NT2/D1 (cell line): Measurements from ENCODE around the gene ATP8B3.

Experiments
- SUZ12 ChIP-seq: IDR thresholded peaks from 2 replicates; pipeline ENCODE4 v1.6.1; 2011; ENCODE audit not compliant: insufficient read length, insufficient read depth; ENCODE audit errors: extremely low read depth
- YY1 ChIP-seq: IDR thresholded peaks from 2 replicates; pipeline ENCODE4 v1.6.1; 2011; ENCODE audit not compliant: insufficient read length, insufficient read depth
- ZNF274 ChIP-seq: IDR thresholded peaks from 2 replicates; pipeline ENCODE4 v1.6.1; 2011; ENCODE audit warnings: mild to moderate bottlenecking, low read depth, low read length

DNA sequence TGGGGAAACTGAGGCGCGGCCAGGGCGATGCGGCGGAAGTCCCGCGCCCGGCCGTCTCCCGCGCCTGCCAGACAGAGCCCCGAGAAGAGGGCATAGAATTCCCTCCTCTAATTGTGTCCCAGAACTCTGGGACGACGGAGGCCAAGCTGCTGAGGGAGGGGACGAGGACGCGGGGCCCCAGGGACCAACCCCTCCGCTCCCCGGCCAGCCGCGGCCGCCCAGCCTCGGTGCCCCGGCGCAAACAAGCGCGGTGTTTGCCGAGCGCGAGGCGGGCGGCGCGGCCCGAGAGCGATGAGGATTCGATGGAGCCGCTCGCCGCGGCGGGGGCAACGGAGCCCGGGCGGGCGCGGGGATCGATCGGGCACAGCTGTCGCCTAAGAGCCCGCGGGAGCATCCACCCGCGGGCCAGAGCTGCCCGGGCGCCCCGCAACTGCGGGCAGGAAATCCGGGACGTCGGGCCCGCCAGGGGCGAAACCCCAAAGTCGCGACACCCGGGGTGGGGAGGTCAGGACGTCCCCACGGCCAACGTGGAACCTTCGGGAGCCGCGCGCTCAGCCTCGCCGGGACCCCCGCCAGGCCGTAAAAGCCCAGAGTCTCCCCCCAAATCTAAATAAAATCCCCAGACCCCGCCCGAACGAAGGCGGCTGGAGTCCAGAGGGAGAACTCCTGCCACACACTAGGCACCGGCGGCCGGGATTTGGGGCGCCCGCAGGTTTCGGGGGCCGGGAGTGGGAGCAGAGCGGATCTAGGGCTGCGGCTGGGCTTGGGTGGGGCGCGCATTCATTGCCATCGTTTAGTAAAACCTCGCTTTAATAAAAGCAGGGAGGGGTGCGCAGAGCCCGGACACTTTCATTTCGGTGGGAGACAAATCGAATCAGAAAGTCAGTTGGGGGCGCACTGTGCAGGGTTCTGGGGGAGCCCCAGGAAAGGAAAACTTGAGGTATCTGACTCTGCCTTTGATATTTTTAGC is 62.4 kb downstream of the ATP8B3 start:
- TF ChIP-seq SUZ12 (peak; percentile 8), YY1 (no peak), ZNF274 (no peak)
